Measurements from ENCODE around the gene POLR2F. TPM values are rescaled to one million over a fixed set of nuclear protein-coding genes. Genes with fewer than 3 reads are reported as not detected.
A peak's percentile ranks its signal among the peaks of the same experiment; 100 is the strongest.

POLR2F gene
- total RNA-seq, 2 donors from 2014 or later: 98.0 to 105 TPM

DNA sequence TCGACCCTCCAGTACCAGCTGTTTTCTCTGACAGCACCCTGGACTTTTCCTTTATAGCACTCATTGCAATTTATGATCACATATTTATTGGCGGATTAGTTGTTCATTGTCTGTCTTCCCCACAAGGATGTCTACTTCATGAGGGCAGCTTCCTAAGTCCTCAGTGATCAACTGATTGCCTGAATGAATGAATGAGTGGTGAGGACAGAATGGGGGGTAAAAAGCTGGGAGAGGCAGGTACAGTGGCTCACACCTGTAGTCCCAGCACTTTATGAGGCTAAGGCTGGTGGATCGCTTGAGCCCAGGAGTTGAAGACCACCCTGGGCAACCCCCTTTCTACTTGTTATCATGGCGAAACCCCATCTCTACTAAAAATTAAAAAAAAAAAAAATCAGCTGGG lies 42.0 kb downstream of the POLR2F start:
- H3K9me3 Mint-ChIP-seq: no peaks in the 10 kb centered on the region

DNA sequence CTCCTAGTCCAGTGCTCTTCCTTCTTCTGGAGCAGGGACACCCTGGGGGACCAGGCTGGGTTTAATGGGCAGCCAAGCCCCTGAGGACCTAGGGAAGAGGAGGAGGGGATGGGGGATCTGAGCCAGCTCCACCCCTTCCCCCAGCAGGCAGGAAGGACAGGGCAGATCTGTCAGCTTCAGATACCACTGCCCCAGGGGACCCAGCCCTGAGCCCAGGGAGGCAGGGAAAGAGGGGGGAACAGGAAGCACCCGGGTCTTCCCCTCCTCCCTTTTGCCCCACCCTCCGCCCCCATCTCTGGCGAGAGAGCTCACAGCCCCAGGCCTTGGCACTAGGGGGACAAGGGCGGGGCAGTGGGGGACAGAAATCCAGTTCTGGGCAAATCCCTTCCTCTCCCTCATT lies 42.6 kb downstream of the POLR2F start:
- Histone ChIP-seq H3K27ac (ENCODE audit: low read depth, low read length) (no peak overlapping the region), H3K9ac (ENCODE audit: extremely low read depth, low read length, poor library complexity, severe bottlenecking) (no peak overlapping the region), H3K4me1 (ENCODE audit: control insufficient read depth, insufficient read depth, low read length) (peaks cover 4% of the 10 kb centered on the region), H3K4me3 (ENCODE audit: low read length) (no peak overlapping the region), H3K9me3 (ENCODE audit: control insufficient read depth, low read length) (no peaks in the 10 kb centered on the region), H3K36me3 (ENCODE audit: control insufficient read depth, insufficient read depth, low read length) (no peaks in the 10 kb centered on the region), H3K27me3 (ENCODE audit: control insufficient read depth, insufficient read depth, low read length, poor library complexity, severe bottlenecking) (no peaks in the 10 kb centered on the region)
- H3K27ac Mint-ChIP-seq: no peak overlapping the region
- 69% methylated on average over 4 of the region's 4 CpGs; no CpG with 5 or more reads in 1 of the 2 experiments for WGBS, 2 experiments (ENCODE audit: insufficient coverage in 1 of 2, insufficient read length in 1 of 2)
- H3K4me1 Mint-ChIP-seq: peaks cover 14% of the 10 kb centered on the region
- no peaks in the 10 kb centered on the region for H3K36me3 Mint-ChIP-seq (ENCODE audit: low read depth)
- H3K9me3 Mint-ChIP-seq: no peaks in the 10 kb centered on the region
- H3K27me3 Mint-ChIP-seq (ENCODE audit: insufficient read depth): peaks cover 7% of the 10 kb centered on the region
- peak; percentile 68 for DNase-seq
- TF ChIP-seq, protein P1, sequence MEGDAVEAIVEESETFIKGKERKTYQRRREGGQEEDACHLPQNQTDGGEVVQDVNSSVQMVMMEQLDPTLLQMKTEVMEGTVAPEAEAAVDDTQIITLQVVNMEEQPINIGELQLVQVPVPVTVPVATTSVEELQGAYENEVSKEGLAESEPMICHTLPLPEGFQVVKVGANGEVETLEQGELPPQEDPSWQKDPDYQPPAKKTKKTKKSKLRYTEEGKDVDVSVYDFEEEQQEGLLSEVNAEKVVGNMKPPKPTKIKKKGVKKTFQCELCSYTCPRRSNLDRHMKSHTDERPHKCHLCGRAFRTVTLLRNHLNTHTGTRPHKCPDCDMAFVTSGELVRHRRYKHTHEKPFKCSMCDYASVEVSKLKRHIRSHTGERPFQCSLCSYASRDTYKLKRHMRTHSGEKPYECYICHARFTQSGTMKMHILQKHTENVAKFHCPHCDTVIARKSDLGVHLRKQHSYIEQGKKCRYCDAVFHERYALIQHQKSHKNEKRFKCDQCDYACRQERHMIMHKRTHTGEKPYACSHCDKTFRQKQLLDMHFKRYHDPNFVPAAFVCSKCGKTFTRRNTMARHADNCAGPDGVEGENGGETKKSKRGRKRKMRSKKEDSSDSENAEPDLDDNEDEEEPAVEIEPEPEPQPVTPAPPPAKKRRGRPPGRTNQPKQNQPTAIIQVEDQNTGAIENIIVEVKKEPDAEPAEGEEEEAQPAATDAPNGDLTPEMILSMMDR (conservative IDR thresholded peaks at IDR 0.05): no peak
- H3K4me3 Mint-ChIP-seq: no peak overlapping the region

More for the DNA sequence above, 42.0 kb downstream of the POLR2F start:
- Histone ChIP-seq H3K4me3 (ENCODE audit: low read length) (no peak overlapping the region), H3K27ac (ENCODE audit: low read depth, low read length) (no peak overlapping the region), H3K27me3 (ENCODE audit: control insufficient read depth, insufficient read depth, low read length, poor library complexity, severe bottlenecking) (no peaks in the 10 kb centered on the region), H3K36me3 (ENCODE audit: control insufficient read depth, insufficient read depth, low read length) (no peaks in the 10 kb centered on the region), H3K9me3 (ENCODE audit: control insufficient read depth, low read length) (no peaks in the 10 kb centered on the region), H3K9ac (ENCODE audit: extremely low read depth, low read length, poor library complexity, severe bottlenecking) (no peak overlapping the region), H3K4me1 (ENCODE audit: control insufficient read depth, insufficient read depth, low read length) (peaks cover 4% of the 10 kb centered on the region)
- no peak overlapping the region for H3K27ac Mint-ChIP-seq
- H3K4me1 Mint-ChIP-seq: peaks cover 14% of the 10 kb centered on the region
- 96 to 100% methylated on average over 1 to 4 of the region's 4 CpGs for WGBS, 2 experiments (ENCODE audit: insufficient coverage in 1 of 2, insufficient read length in 1 of 2)
- DNase-seq: no peak
- H3K36me3 Mint-ChIP-seq (ENCODE audit: low read depth): no peaks in the 10 kb centered on the region
- H3K27me3 Mint-ChIP-seq (ENCODE audit: insufficient read depth): peaks cover 5% of the 10 kb centered on the region
- TF ChIP-seq, protein P1 (conservative IDR thresholded peaks at IDR 0.05): no peak
- H3K4me3 Mint-ChIP-seq: no peak overlapping the region

DNA sequence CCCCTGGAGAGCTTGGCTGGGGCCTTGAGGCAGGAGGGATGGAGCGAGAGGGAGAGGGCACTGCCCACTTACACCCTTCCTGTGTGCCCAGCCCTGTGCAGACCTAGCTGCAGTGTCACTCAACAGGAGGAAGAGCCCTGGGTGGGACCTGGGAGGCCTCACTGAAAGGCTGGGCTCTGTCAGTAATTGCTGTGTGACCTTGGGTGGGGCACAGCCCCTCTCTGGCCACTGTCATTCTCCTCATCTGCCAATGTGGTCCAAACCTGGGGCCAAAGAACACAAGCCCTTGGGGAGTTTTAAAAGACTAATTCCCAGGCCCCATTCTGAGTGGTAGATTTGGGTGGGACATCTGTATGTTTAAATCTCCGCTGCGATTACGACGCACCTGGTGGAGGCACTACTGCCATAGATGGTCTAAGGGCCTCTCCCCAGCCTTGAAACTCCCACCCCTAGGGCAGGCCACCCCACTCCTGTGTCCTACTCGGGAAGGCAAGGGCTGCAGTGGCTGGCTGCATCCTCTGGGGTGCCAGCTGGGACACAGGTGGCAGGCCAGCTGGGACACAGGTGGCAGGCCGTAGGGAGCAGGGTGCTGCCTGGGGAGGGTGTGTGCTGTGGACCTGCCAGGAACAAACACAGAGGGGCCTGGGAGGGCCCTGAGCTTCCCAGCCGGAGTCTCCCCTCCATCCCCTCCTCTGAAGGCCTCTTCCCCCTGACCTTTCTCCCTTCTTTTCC lies 43.2 kb downstream of the POLR2F start:
- Mint-ChIP-seq H3K27me3 (ENCODE audit: insufficient read depth) (peaks cover 7% of the 10 kb centered on the region), H3K4me3 (no peak overlapping the region), H3K27ac (no peak overlapping the region), H3K36me3 (ENCODE audit: low read depth) (no peaks in the 10 kb centered on the region), H3K9me3 (no peaks in the 10 kb centered on the region), H3K4me1 (peaks cover 11% of the 10 kb centered on the region)
- Histone ChIP-seq H3K9ac (ENCODE audit: extremely low read depth, low read length, poor library complexity, severe bottlenecking) (no peak overlapping the region), H3K9me3 (ENCODE audit: control insufficient read depth, low read length) (no peaks in the 10 kb centered on the region), H3K27me3 (ENCODE audit: control insufficient read depth, insufficient read depth, low read length, poor library complexity, severe bottlenecking) (no peaks in the 10 kb centered on the region), H3K4me3 (ENCODE audit: low read length) (no peak overlapping the region), H3K27ac (ENCODE audit: low read depth, low read length) (no peak overlapping the region), H3K4me1 (ENCODE audit: control insufficient read depth, insufficient read depth, low read length) (peaks cover 2% of the 10 kb centered on the region), H3K36me3 (ENCODE audit: control insufficient read depth, insufficient read depth, low read length) (no peaks in the 10 kb centered on the region)
- DNase-seq: no peak
- WGBS, 2 experiments (ENCODE audit: insufficient coverage in 1 of 2, insufficient read length in 1 of 2): 93% methylated on average over 5 to 8 of the region's 8 CpGs
- TF ChIP-seq, protein P1 (conservative IDR thresholded peaks at IDR 0.05): peak; percentile 46
